Measurements from ENCODE around the gene AP1B1. TPM values are rescaled to one million over a fixed set of nuclear protein-coding genes. Genes with fewer than 3 reads are reported as not detected.
A peak's percentile ranks its signal among the peaks of the same experiment; 100 is the strongest.
"Not testable (repeated sequence)": the region's sequence is repeated elsewhere in the genome, so short reads cannot be mapped to it uniquely, and the experiment has no call there.

AP1B1 gene
- total and polyA plus RNA-seq, 7 donors, result 33.1 to 83.2 (median 43.6) TPM

- peak overlapping the region in 3 of 4 donors; percentile 28 to 50 (median 49) for H3K27ac ChIP-seq
- H3K36me3 ChIP-seq, result peaks cover 12 to 44% (median 25%) of the 10 kb centered on the region in 4 donors
Observed at GRCh38 chr22:29359469-29359868, 28.9 kb downstream of the AP1B1 start.

GRCh38 chr22:29357193-29357890 lies 31.0 kb downstream of the AP1B1 start:
- intact Hi-C loops (cut with DNase I), result not testable (repeated sequence)

More at GRCh38 chr22:29359469-29359868, 28.9 kb downstream of the AP1B1 start:
- peak; percentile 53 to 81 (median 70) for TF ChIP-seq CTCF (IDR thresholded peaks at IDR 0.05)
- TF ChIP-seq POLR2AphosphoS5 (IDR thresholded peaks at IDR 0.05), result peak in 3 of 4 donors; percentile 16 to 37 (median 28)
- no peak for TF ChIP-seq EP300 (IDR thresholded peaks at IDR 0.05)
- H3K9me3 ChIP-seq, result no peaks in the 10 kb centered on the region
- no peak overlapping the region for H3K4me3 ChIP-seq
- intact Hi-C loops (cut with DNase I), result loop anchor here (1.0 to 2.0 kb wide), 2 partner anchors 15 to 53 kb away; partner anchors contain the start of gene GAS2L1
- no peaks in the 10 kb centered on the region for H3K27me3 ChIP-seq
- WGBS, 2 donors, result 28 to 66% methylated on average over 9 of the region's 9 CpGs
- DNase-seq, result peak; percentile 85
- peaks cover 0 to 33% (median 23%) of the 10 kb centered on the region in 4 donors for H3K4me1 ChIP-seq

GRCh38 chr22:29353860-29354259 lies 34.5 kb downstream of the AP1B1 start:
- intact Hi-C loops (cut with DNase I), result no loop called here
- Histone ChIP-seq H3K4me3 (no peak overlapping the region), H3K27me3 (no peaks in the 10 kb centered on the region), H3K27ac (no peak overlapping the region), H3K9me3 (no peaks in the 10 kb centered on the region), H3K36me3 (peaks cover 32 to 93% (median 76%) of the 10 kb centered on the region in 4 donors), H3K4me1 (no peaks in the 10 kb centered on the region)
- no peak for DNase-seq
- no peak for TF ChIP-seq CTCF (IDR thresholded peaks at IDR 0.05)
- no peak for TF ChIP-seq EP300 (IDR thresholded peaks at IDR 0.05)
- no peak for TF ChIP-seq POLR2A (IDR thresholded peaks at IDR 0.05)
- TF ChIP-seq POLR2AphosphoS5 (IDR thresholded peaks at IDR 0.05), result no peak
- WGBS, 2 donors, result 97% methylated on average over 8 of the region's 8 CpGs

More at GRCh38 chr22:29357193-29357890, 31.0 kb downstream of the AP1B1 start:
- H3K27me3 ChIP-seq, DNase-seq, H3K9me3 ChIP-seq, H3K27ac ChIP-seq, H3K4me3 ChIP-seq: not testable (repeated sequence)
- H3K36me3 ChIP-seq, result peaks cover 24 to 59% (median 43%) of the 10 kb centered on the region in 4 donors
- H3K4me1 ChIP-seq, result peaks cover 0 to 29% (median 22%) of the 10 kb centered on the region in 4 donors
- 95 to 97% methylated on average over 12 of the region's 12 CpGs for WGBS, 2 donors

- intact Hi-C loops (cut with DNase I), result no loop called here
- Histone ChIP-seq H3K9me3 (no peaks in the 10 kb centered on the region), H3K36me3 (peaks cover 28 to 92% (median 73%) of the 10 kb centered on the region in 4 donors), H3K27ac (no peak overlapping the region), H3K27me3 (no peaks in the 10 kb centered on the region), H3K4me1 (no peaks in the 10 kb centered on the region), H3K4me3 (no peak overlapping the region)
- TF ChIP-seq EP300 (IDR thresholded peaks at IDR 0.05) (no peak), CTCF (IDR thresholded peaks at IDR 0.05) (no peak), POLR2AphosphoS5 (IDR thresholded peaks at IDR 0.05) (no peak), POLR2A (IDR thresholded peaks at IDR 0.05) (no peak)
- no peak for DNase-seq
- 94% methylated on average over 11 of the region's 11 CpGs for WGBS, 2 donors
Observed at GRCh38 chr22:29353286-29353685, 35.1 kb downstream of the AP1B1 start.

GRCh38 chr22:29352778-29353177 lies 35.6 kb downstream of the AP1B1 start:
- TF ChIP-seq EP300 (IDR thresholded peaks at IDR 0.05) (no peak), POLR2AphosphoS5 (IDR thresholded peaks at IDR 0.05) (no peak), POLR2A (IDR thresholded peaks at IDR 0.05) (no peak), CTCF (IDR thresholded peaks at IDR 0.05) (no peak)
- no peaks in the 10 kb centered on the region for H3K9me3 ChIP-seq
- WGBS, 2 donors, result 90 to 94% methylated on average over 9 of the region's 9 CpGs
- H3K36me3 ChIP-seq, result peaks cover 26 to 92% (median 74%) of the 10 kb centered on the region in 4 donors
- intact Hi-C loops (cut with DNase I), result no loop called here
- H3K4me3 ChIP-seq, result no peak overlapping the region
- no peak overlapping the region for H3K27ac ChIP-seq
- H3K4me1 ChIP-seq, result peaks cover 0 to under 1% (median 0%) of the 10 kb centered on the region in 4 donors
- no peak for DNase-seq
- no peaks in the 10 kb centered on the region for H3K27me3 ChIP-seq
